Activated gamma-delta T cell (primary cell): Measurements from ENCODE around the gene TNFAIP2.
A peak's percentile ranks its signal among the peaks of the same experiment; 100 is the strongest.

Experiments
- DNase-seq: peaks from one replicate; lab custom pipeline; 2025; lab: John Stamatoyannopoulos, UW

TNFAIP2 gene

DNA sequence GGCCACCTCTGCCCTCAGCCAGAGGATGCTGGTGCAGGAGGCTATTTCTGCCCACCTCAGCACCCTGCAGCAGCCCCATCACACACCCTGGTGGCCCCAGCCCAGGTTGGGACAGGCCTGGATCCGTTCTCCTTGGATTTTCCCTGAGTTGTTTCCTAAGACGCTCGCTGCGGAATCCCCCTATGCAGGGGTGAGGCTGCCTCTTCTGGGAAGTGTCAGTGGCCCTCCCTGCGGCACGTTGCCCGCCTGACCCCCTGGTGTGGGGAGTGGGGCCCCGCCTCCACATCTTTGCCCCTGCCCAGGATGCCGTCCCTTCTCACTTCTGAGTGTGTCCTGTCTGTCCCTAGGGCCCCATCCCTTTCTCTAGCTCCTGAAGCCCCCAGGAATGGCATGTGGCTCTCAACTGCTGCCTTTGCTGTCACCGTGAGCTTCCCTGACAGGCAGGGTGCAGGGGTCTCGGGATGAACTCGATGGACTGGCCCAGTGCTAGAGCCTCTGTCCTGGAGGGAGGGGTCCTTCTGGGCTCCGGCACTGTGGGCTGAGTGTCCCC is 29.3 kb upstream of the TNFAIP2 start:
- DNase-seq: no peak

DNA sequence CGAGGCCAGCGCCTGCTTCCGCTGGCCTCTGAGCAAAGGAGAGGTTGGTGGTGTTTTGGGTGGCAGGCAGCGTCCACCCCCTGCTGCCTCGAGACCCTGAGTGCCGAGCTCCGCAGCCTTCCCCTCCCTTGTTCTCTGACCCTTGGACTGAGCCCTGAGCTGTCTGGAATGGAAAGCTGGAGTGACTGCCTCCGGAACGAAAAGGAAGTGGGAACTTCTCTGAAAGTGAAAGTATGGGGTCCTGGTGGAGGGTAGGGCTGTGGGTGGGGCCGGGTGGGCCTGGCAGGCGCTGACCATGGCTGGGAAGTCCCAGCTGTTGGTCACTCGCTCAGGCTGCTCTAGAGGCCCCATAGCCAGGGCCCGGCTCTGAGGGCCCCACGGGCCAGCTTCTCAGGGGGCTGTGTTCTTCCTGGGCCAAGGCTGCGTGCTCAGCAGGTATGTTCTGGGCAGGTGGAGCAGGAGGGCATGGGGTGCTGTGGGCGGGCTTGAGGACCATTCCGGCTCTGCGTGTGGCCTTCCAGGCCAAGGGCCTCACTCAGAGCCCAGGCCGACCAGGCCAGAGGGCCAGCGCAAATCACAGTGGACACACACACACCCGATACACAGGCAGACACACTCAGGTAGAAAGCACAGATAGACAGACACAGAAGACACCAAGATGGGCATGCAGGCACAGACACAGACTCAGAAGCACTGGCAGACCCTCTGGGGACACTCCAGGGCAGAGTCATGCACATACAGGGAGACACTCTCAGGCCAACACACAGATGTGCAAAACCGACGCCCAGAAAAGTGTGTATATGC is 28.7 kb upstream of the TNFAIP2 start, which contains the start of gene EXOC3L4:
Gene EXOC3L4 (plus strand): TSS at position 320 of the 804 bp plus-strand sequence. CDS start 5,495 bp downstream, outside the sequence.
- no peak for DNase-seq

DNA sequence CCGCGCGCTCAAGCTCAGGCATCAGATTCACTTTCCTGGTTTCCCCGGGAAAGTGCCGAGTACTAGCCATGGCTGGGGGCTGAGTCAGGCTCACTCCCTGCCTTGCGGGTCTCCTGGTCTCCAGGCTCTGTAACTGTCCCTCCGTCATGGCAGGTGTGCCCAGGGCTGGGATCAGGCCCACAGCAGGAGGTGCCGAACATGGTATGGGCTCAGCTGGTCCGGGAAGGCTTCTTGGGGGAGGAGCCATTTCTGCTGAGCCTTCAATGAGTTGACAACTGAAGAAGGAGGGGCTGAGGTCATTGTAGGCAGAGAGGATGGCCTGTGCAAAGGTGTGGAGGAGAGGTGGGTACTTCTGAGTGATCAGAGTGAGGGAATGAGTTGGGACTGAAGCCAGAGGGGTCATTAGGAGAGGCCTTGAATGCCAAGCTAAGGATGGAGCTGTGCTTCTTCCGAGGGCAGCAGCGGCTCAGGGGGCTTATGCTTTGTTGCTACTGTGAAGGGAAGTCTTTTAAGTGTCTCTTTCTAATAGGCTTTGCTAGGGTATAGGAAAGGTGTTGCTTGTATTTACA is 28.0 kb upstream of the TNFAIP2 start:
- no peak for DNase-seq

DNA sequence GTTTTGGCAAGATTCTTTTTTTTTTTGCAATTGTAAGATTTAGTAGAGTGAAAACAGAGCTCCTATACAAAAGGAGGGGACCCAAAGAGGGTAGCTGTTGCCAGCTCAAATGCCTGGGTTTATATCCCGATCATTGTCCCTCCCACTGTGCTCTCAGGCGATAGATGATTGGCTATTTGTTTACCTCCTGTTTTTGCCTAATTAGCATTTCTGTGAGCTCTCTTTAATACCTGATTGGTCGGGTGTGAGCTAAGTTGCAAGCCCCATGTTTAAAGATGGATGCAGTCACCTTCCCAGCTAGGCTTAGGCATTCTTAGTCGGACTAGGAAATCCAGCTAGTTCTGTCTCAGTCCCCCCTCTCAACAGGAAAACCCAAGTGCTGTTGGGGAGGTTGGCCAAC is 26.9 kb upstream of the TNFAIP2 start:
- no peak for DNase-seq

DNA sequence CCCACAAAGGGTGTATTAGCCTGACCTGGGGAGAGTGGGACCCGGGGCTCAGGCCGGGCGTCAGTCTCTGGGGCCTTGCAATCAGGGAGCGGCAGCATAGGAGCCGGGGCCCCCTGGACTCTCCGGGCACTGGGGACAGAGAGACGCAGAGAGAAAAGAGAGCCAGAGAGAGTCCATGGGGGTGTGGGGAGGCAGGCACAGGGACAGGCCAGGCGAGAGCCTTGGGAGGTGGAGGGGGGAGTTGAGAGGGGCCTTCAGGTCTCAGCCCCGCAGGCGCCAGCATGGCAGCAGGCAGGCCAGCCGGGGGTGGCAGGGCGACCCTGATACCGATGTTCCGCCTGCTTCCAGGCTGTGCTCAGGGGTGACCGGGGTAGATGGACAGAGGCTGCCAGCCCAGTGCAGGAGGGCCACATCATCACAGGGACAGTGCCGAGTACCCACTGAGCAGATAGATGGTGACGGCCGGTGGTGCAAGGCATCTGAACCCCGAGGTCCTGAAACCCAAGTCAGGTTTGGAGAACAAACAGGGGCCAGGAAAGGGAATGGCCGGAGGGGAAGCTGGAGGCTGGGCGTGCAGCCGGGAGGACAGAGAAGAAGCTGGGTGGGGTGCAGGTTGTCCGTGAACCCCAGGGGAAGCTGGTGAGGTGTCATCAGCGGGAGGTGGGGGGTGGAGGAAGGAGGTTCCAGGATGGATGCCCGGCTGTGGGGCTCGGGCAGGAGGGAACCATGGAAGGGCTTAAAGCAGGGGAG is 25.8 kb upstream of the TNFAIP2 start:
- DNase-seq: no peak

DNA sequence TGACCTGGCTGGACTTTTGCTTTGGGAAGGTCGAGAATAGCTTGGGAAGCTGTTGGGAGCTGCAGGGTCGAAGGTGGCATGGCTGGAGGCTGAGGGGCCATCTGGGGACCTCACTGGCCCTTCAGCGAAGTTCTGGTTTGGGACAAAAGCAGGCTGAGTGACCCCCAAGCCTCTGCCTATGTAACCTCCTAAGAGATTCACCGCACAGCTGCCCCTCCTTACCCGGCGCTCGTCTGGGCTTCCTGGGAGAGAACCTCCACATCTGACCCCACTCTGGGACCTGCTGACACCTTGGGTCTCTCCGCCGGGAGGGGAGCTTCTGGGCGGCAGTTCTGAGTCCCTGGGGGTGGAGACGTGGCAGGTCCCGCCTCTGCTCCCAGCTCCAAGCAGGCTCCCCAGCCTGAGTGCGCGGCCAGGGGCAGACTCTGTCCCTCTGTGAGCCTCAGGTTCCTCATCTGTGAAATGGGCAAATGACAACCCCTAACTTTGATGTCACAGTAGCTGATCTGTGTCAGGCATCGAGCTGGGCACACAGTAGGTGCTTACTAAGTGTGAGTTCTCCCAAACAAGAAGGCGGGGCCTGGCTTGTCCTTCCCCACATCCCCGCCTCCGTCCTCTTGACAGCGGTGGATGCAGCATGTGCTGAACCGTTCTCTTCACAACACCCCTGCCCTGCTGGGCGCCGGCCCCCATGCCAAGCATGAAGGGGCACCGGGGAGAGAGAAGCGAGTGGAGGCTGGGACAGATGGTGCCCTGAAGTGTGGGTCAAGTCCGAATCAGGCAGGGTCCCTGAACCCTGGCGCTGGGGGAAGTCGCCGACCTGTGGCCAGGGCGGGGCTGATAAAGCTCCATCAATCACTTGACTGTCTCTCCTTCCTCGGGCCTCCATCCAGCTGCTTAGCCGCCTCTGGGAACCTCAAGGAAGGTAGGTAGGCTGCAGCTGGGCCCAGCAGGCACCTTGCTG is 25.0 kb upstream of the TNFAIP2 start:
- no peak for DNase-seq

DNA sequence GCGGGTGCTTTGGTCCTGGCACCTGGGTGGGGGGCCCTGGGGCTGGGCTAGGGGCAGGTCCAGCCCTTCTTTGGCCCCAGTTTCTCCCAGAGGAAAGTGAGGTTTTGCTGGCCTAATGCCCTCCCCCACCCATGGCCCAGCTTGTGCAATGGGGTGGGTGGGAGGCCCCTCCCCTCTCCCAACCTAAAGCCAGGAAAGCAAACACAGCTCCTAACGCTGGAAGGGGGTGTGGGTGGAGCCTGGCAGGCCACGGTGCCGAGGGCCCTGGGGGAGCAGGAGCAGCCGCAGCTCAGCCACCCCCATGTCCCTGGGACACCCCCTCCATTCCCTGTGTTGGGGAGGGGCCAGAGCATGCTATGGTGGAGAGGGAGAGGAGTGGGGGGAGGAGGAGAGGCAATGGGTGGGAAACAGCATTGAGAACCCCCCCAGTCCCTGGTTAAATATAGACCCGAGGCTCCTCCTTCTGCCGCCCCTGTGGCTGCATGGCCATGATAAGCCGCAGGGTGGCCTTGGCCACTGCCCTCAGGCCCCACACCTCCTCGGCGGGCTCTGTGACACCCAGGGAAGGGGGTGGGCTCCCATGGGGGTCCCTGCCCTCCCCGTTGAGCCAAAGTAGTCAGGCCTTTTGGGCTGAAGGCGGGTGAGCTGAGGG is 24.1 kb upstream of the TNFAIP2 start:
- DNase-seq: no peak

DNA sequence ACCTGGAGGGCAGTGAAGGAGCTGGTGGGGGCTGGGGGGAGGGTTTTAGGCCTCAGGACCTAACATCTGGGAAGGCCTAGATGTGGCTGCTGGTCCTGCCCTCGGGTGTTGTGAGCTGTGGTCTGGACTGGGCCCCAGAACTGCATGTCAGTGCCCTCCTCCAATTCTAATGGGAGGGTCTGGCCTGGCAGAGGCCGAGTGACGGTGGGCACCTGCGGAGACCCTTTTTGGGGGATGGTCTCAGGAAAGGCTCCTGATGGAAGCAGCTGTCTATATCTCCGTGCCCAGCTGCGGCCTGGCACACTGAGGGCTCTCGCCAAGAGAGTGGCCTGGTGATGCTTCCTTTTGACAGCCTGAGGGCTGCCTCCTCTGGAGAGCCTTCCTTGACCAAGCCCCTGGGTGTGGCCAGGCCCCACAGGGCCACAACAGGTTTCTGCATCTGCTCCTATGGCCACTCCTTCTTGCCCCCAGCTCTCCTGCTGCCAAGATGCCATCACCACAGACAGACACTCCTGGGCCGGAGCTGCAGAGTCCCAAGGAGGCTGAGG is 23.5 kb upstream of the TNFAIP2 start:
- DNase-seq: no peak

DNA sequence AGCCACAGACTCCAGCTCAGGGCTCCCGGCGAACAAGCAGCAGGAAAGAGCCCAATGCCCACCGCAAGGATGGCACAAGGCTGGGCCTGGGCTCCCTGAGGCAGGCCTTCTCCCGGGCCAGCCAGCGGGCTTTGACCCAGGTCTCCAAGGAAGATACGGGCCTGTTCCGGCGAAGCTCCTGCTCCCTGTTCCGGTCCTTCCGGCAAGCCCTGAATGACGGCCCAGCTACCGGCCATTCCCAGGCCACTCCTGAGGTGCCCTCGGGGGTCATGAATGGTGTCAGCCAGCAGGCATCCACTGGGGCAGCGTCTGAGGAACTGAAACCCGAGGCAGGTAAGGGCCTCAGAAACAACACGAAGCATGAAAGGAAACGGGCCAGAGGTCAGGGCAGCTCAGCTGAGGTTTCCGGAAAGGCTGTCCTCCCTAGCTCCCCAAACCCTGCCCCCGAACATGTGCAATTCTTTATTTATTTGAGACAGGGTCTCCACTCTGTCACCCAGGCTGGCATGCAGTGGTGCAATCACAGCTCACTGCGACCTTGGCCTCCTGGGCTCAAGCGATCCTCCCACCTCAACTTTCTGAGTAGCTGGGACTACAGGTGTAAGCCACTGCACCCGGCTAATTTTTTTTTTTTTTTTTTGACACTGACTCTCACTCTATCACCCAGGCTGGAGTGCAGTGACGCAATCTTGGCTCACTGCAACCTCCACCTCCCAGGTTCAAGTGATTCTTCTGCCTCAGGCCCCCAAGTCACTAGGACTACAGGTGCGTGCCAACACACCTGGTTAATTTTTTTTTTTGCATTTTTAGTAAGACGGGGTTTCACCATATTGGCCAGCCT is 22.8 kb upstream of the TNFAIP2 start:
- no peak for DNase-seq

DNA sequence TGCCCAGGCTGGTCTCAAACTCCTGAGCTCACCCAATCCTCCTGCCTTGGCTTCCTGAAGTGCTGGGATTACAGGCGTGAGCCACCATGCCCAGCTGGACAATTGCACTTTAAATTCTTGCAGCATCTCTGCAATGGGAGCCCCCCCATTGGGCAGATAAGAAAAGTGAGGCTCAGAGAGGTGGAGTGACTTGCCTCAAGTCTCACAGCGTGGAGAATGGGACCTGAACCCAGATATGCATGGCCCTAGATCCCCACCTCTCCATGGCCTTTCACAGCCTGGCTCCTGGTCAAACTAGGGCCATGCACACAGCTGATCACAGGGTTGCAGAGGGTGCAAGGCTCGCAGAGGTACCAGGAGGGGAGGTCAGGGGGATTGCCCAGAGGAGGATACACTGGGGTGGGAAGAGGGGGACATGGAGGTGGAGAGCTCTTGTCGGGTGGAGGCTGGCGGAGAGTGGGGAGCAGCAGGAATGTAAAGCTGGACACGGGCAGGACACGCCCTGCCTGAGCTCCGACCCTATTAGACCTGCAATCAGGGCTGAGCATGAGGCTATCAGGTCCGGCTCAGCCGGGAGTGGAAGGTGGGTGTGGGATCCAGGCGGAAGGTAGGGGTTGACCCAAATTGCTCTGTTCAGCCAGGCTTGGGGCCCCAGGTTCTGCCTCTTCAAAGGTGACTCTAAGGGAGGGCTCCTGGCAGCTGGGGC is 21.9 kb upstream of the TNFAIP2 start:
- DNase-seq: no peak

DNA sequence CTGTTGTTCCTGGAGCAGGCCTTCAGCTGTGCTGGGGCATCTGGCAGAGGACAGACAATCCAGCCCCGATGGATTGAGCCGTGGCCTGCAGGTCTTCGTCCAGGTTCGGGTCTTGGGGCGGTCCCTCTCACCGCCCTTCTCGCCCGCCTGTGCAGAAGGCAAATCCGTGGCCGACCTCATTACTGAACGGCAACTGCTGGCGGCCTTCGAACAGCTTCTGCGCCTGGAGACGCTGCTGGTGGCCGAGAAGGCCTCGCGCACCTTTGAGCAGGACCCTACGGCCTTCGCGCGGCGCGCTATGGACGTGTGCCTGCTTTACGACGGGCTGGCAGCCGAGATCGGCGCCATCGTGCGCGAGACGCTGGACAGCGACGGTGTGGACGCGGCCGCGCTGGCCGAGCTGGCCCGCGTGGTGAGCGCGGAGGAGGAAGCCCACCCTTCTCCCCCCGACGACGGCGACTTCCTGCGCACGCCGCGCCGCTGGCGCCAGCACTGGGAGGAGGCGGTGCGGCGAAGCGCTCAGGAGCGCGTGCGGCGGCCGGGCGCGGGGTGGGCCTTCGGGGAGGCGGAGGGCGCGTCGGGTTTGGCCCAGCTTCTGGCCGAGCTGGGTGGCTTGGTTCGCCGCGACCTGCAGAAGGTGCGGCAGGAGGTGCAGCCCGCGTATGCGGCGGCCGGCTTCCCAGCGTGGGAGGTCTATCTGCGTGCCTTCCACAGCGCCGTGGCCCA is 21.1 kb upstream of the TNFAIP2 start:
- DNase-seq: no peak

DNA sequence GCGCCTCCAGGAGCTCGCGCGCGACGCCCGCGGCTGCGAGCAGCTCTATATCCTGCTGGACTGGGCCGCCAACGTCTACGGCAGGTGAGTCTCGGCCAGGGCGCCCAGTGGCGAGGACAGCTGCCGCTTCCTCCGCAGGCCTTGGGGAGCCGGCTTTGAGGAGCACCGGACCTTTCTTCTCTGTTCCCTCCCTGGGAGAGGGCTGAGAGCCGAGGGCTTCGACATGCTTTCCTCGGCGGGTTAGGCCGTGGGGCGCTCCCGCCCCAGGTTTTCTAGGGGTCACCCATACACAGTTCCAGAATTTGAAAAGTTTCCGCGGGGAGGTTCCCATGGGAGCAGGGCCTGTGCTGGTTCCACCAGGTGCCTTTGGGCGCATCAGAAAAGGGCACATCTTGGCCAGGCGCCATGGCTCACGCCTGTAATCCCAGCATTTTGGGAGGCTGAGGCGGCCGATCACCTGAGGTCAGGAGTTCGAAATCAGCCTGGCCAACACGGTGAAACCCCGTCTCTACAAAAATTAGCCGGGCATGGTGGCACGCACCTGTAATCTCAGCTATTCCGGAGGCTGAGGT is 20.5 kb upstream of the TNFAIP2 start:
- DNase-seq: no peak

DNA sequence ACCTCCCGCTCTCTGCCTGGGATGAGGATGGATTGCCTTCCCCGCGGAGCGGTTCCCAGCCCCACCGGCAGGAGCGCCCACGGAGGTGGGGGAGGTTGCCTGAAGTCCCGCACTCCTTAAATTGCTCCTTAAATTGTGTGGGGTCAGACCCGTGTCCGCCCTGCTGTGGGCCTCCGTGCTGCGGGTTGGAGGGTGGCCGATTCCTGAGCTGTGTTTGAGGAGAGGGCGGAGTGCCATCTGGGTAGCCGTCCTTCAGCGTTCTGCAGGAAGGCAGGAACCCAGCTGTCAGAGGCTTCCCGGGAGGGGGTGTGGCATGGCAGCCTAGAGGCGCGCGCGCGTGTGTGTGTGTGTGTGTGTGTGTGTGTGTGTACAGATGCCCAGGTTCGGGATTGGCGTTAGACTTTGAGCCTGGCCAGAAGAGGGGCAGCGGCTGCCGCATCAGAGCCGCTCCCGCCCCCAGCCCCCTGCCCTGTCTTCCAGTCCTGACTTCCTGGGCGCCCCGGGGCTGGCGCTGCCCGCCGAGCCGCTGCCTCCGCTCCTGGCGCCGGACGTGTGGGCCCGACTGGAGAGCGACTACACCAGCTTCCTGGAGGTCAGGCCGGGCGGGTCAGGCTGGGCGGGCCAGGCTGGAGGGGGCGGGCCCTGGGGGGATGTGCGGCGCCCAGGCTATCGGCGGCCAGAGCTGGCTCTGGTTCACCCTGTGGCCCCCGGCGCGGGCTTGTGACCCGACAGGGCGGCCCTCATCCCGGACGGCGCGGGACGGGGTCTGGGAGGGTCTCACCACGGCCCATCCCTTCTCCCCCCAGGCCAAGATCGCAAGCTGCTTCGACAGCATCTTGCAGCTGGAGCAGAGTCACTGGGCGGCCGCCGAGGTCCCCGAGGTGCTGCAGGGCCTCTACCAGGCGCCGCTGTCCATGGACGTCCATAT is 19.5 kb upstream of the TNFAIP2 start:
- DNase-seq: no peak

DNA sequence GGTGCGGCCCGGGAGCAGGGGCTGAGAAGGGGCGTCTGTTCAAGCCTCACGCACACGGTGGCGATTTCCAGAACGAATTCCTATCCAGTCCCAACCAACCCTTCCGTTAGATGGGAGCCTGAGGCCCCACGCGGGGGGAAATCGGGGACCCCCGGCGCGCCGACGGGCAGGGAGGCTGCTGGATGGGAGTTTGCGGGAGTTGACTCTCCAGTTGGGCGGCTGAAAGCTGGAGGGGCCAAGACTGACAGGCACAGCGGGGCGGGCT is 18.9 kb upstream of the TNFAIP2 start:
- no peak for DNase-seq

DNA sequence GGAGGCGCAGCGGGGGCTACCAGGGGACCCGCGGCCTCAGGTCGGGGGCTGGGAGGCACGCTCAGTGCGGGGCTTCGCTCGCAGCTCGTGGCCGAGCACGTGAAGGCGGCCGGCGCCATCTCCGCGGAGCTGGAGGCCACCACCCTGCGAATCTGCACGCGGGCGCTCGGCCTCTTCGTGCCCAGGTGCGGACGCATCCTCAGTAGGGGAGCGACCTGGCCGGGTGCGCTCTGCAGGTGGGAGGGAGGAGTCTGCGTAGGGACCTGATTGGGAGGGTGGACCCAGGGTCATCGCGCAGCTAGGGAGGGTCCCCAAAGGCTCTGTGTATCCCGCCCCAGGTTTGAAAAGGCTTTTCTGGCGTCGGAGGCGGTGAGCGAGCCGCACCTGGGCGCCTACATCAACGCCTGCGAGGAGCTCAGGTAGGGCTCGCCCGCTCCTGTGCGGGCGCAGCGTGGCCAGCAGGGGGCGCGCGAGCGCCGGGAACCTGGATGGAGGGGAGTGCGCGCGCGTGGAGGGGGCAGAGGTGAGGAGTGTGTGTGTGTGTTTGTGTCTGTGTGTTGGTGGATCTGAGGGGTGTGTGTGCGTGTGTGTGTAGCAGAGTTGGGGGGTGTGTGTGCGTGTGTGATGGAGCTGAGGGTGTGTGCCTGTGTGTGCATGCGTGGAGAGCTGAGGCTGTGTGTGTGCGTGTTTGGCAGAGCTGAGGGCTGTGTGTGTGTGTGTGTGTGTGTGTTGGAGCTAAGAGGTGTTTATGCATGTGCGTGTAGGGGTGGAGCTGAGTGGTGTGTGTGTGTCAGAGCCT is 18.4 kb upstream of the TNFAIP2 start:
- peak; percentile 35 for DNase-seq

DNA sequence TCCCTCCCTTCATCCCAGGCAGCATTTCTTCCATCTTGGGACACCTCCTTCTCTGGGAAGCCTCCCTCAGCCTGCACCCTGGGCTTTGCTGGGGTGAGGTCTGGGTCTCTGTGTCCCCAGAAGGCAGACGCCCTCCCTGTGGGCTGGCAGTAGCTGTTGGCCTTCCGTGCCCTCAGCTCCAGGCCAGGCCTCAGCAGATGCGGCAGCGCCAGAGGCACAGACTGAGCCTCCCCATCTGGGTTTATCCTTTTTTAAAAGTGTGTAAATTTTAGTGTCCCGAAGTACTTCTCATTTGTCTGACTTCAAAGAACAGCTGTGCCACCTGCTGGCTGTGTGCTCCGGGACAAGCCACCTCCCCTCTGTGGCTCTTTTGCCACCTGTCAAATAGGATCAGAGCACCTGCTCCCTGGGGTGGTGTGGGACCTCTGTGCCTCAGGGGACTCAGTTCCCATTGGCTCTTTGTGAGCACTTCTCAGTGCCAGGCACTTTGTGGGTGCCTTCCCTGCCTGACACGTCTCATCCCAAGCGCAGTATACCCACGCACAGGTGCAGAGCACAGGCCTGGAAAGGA is 17.6 kb upstream of the TNFAIP2 start:
- no peak for DNase-seq
